ENCODE data around the gene LINGO4. TPM values are rescaled to one million over a fixed set of nuclear protein-coding genes. Genes with fewer than 3 reads are reported as not detected.

Gene LINGO4
- total RNA-seq, 1 donor from 2014 or later = 0.68 TPM

DNA sequence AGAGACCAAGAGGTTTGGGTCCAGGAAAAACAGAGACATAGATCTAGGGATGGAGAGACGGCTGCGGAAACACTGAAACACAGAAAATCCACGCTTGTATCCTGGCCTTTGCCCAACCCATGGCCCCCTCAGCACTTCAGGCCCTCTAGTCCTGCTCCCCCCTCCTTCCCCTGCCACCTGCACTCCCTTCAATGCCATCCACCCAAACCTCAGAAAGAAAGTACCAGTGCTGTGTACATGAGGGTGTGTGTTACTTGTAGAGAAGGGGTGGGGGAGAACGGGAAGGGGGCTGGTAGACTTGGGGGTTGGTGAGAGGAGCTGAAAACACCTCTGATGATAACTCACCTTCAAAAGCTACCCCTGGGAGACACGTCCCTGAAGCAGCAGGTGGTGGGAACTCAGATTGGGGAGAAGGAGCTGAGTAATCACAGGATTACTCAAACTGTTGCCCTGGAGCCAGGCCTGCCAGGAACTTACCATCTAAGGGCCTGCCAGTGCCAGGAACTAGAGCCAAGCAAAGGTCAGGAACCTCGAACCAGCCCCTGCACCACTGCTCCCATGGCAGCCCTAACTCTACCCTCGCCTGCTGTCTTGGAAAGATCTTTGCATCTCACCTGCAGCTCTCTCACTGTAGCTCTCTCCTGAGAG, 14.9 kb upstream of the LINGO4 start:
- no peak for DNase-seq (ENCODE audit: missing footprints)
- ATAC-seq = no peak
- intact Hi-C loops (cut with DNase I) = no loop called here

DNA sequence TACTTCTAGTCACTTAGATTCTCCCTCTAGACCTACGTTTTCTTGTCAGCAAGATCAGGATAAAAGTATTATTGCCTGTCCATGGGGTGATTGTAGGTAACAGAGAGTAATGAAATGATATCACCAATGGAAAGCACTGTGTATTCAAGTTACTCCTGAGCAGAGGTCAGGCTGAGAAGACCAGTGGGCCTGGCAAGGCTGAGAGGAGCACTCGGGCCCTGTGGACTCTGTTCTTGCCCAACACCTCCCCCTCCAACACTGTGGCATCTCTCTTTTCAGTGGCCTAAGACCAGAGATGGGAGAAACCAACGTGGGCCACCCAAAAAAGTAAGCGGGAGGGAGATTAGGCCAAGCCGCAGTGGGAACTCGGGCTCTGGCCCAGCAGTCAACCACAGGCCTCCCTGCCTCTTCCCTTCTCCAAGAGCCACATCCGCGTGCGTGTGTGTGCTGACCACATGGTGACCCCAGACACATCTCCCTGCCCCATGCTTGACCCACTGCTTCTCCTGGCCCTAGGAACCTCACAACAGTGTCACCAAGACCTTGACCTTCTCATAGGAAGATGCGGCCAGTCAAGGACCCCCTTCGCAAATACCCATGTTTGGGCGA, 14.1 kb upstream of the LINGO4 start:
- ATAC-seq (no peak), DNase-seq (ENCODE audit: missing footprints) (no peak)
- intact Hi-C loops (cut with DNase I) = no loop called here

DNA sequence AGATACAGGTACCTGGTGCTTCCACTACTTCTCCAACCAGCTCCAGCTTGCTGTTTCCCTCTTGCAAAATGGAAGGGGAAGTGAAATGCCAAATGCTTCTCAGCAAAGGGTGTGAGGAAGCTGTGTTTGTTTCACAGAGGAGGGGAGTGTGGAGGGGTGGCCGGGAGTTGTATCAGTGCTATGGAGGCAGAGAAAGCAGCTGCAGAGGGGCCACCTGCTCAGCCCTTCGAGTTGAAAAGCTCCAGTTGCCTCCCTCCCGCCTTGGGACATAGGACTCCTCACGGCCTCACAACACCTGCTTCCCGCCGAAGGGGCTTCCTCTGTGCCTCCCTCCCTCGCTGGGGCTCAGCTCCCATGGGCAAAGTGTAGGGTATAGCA, 12.1 kb upstream of the LINGO4 start:
- ATAC-seq (no peak), DNase-seq (ENCODE audit: missing footprints) (no peak)
- intact Hi-C loops (cut with DNase I) = no loop called here

DNA sequence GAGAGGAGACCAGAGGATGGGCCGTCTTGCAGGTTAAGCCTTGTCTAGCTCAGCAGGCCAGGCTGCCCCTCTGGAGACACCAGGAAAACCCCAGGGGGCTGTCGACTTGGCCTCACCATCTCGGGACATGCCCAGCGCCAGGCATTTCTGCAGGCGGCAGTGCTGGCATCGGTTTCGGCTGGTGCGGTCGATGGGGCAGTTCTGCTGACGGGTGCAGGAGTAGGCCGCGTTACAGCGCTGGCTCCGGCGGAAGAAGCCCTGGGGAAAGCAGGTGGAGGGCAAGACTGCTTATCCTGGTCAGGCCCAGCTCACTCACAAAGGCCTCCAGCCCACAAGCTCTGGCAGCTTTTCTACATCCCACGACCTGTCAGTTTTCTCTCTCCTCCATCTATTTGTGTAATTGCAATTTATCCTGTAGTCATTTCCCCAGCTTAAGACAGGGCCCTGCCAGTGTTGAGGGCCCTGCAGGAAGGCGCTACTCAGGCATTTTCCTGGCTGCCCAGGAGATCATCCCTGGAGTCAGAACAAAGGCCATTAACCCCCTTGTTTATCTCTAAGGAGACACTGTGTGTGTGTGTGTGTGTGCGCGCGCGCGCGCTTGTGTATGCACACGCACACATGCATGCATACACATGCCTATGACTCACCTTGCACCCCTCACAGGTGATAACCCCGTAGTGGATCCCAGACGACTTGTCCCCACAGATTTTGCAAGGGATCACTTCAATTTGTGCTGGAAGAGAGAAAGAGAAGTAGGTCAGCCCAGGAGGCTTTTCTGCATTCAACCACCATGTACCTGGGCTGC, 11.5 kb upstream of the LINGO4 start:
- DNase-seq (ENCODE audit: missing footprints) = no peak
- intact Hi-C loops (cut with DNase I) = no loop called here
- no peak for ATAC-seq

DNA sequence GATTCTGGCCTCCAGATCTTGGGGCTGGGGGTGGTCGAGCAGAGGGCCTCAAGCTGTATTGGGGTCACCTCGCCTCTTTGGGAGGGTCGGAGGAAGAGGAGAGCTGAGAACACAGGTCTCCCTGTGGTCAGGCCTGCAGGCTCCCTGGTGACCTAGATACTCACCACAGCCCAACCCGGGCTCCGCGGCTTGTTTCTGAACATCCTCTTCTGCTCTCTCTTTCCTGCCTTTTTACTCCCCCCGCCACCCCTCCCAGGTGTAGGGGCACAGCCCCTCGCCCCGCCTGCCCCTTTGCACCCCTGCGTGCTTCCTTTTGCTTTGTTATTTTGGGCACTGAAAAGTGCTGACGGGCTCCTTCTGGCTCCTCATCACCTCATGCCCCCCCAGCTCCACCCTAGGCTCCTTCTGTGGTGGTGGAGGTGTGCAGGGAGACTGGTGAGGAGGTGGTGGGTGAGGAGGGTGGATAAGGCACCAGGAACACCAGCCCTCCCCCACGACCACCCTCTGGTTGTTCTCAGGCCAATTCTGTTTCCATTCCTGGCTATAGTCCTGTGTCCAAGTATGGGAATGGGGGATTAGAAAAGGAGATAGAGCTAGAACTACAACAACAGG, 10.6 kb upstream of the LINGO4 start:
- no peak for DNase-seq (ENCODE audit: missing footprints)
- intact Hi-C loops (cut with DNase I) = no loop called here
- ATAC-seq = peak; percentile 21

DNA sequence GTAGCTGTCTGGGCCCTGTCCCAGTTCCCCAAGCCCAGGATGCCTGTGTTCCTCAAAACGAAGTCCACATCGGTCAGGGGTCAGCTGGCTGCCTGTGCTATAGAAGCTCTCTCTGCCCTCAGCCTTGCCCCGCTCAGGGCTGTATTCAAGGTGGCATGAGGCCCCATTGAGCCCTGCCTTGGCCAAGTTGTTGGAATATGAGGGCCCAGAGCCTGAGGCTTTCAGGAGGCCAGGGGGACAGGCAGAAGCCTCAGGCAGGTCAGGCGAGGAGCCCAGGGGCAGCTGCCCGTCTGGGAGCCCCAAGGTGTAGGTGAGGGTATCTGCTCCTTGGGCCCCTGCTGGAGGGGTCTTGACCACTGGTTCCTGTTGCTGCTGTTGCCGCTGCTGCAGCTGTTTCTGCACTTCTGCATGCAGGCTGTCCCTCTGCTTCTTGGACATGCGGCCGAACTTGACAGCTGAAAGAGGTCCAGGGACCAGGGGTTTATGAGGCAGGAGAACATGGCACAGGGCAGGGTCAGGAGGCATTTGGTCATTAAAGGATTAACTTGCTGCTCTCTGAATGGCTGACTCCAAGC, 9.8 kb upstream of the LINGO4 start:
- DNase-seq (ENCODE audit: missing footprints) (no peak), ATAC-seq (no peak)
- intact Hi-C loops (cut with DNase I) = no loop called here

DNA sequence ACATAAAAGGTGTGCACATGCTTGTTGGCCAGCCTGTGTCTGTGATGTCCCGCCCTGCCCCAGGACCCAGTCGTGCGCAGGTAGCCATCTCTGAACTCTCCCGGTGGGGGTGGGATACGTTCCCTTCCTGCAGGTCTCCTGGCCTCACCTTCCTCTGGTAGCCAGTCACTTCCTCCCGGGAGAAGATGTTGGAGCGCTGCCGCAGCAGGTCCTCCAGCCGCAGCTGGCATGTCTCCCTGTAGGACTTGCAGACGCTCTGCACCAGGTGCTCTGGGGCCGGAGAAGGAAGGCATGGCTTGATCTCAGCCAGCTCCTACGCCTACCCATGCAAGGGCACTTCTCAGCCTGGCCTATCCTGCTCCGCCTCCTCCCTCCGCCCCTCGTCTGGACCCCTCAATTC, 9.2 kb upstream of the LINGO4 start:
- no peak for DNase-seq (ENCODE audit: missing footprints)
- intact Hi-C loops (cut with DNase I) = no loop called here
- ATAC-seq = no peak

DNA sequence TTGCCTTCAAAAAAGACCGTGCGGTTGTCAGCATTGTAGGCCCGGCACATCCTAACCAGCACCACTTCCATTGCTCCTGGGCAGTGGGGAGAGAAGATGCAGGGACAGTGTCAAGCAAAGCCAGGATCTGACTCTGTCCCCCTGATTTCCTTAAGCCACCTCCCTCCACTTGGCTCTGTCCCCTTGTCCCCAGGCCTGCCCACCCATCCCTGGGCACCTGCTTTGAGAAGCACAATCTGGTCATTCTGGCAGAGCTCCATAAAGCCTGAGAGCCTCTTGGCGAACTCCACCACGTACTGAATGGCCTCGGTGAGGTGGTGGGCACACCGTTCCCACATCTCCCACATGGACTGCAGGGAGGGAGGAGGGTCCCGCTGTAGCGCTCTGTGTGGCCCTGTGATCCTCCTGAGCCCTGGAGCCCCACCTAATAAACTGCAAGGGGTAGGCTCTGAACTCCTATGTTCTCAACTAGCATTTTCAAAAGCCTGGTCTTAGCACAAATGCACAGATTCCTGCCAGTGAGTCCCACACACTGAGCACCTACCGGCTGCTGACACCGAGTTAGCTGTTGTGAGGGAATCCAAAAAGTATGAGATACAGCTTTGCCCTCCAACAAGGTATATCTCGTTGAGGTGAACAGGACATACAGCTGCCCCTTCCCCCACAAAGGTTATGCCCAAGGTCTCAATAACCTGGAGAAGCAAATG, 8.2 kb upstream of the LINGO4 start:
- ATAC-seq (no peak), DNase-seq (ENCODE audit: missing footprints) (no peak)
- intact Hi-C loops (cut with DNase I) = no loop called here

DNA sequence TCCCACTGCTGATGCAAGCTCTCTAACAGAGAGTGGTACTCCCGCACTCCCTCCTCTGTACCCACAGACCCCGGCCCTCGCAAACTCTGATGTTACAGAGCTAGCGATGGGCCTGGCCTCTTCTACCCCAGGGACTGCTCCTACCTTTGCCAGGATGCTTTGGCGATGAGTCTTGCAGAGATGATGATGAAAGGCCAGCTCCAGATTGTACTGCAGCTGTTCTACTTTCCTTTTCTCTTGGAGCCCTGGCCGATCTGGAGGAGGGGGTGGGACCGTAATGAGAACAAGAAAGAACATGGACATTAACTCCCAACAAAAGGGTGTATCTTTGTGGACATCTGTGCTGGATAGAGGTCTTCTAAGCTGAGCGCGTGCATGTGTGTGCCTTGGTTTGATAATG, 6.0 kb upstream of the LINGO4 start:
- intact Hi-C loops (cut with DNase I) = no loop called here
- DNase-seq (ENCODE audit: missing footprints) (no peak), ATAC-seq (no peak)

DNA sequence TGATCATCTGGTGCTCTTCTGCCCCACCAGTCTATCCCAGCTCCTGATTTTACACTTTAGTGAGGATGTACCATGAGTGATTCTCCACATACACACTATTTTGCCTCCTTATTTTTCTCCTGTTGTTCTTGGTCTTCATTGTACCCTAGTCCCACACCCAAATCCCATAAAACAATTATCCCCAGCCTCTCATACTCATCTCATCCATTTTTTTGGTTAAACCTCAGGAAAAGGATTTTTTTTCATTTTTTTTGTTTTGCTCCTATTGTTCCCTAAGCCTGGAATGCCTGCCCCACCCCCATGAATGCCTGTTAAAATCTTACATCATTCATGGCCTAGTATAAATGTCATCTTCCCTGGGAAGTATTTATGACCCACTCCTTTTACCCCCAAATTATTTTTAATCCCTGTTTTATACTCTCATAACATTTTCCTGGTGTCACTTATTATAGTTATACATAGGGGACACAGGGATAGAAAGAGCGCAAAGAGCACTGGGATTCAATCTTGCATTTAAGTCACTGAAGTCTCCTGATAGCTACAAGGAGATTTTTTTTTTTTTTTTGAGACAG, 4.9 kb upstream of the LINGO4 start:
- intact Hi-C loops (cut with DNase I) = no loop called here
- no peak for ATAC-seq

DNA sequence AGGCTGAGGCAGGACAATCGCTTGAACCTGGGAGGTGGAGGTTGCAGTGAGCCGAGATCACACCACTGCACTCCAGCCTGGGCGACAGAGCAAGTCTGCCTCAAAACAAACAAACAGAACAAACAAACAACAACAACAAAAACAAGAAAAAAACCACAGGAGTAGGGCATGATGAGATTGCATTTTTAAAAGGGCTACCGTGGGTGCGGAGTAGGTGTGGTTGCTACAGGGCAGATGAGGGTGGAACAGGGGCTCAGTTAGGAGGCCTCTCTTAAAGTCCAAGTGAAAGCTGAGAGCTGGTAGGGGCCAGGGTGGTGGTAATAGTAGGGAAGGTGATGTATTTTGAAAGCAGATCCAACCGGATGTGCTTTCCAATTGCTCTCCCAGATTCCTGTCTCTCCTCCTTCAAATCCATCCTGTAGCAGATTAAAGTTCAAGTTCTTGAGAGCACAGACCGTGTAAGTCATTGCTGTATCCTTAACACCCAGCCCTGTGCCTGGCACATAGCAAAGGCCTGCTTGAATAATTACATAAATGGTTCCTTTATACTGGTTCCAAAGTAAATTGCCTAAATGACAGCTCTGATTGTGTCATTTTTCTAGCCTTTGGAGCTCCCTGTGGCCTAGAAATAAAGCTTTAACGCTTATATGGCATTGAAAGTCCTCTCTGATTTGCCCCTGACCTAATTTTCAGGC, 4.2 kb upstream of the LINGO4 start:
- peak; percentile 74 for ATAC-seq
- DNase-seq (ENCODE audit: missing footprints) = no peak
- intact Hi-C loops (cut with DNase I) = no loop called here

More for the DNA sequence above, 4.9 kb upstream of the LINGO4 start:
- DNase-seq (ENCODE audit: missing footprints) = no peak

DNA sequence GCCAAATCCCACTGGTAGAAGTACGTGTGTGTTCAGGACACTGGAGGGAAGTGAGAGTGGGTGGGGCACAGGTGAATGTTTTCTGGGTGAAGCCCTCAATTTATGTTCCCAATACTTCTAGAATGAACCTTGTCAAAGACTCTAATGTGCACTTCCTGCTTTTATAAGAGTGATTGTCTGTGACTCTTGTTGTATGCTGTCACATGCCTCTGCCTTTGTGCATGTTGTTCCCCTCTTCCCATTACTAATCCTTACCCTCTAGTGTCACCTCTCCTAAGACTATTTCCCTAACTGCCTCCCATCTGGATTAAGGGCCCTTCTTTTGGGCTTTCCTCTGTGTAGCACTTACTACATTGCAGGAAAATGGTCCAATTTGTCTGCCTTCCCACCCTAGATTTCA, 2.5 kb upstream of the LINGO4 start:
- DNase-seq (ENCODE audit: missing footprints) (no peak), ATAC-seq (no peak)
- intact Hi-C loops (cut with DNase I) = no loop called here

DNA sequence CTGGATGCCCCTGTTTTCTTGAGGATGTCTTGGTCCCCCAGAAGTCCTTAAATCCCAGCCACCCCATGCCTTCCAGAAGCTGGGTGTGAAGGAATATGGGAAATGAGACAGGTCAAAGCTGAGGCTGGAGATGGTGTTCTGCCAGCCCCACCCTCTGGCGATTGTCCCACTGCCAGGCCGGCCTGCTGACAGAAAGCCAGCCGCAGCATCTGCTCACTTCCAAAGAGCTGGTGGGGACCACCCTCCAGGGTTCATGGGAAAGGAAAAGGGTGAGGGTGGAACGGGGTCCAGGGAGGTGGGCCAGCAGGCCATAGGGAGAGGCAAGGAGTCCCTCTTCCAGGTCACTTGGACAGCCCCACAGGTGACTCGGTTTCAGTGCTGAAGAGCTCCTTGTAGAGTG, 1.9 kb upstream of the LINGO4 start:
- intact Hi-C loops (cut with DNase I) = no loop called here
- ATAC-seq = no peak

DNA sequence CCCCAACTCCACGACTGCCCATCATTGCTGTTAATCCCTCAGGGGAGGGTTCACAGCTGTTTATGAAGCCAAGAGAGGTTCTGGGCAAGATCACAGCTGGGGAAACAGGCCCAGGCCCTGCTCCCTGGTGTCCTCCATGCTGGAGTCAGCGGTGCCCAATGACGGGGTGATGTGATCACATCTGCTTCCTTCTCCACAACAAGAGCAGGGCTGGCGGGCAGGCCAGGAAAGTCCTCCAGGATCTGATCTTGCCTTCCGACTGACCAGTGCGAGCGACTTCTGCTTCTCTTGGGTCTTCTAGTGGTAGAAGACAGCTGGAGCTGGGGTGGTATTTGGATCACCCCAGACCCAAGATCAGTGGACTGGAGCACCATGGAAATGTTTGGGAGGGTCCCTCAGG, 951 bp upstream of the LINGO4 start:
- ATAC-seq (no peak), DNase-seq (ENCODE audit: missing footprints) (no peak)
- intact Hi-C loops (cut with DNase I) = no loop called here

More for the DNA sequence above, 1.9 kb upstream of the LINGO4 start:
- no peak for DNase-seq (ENCODE audit: missing footprints)

DNA sequence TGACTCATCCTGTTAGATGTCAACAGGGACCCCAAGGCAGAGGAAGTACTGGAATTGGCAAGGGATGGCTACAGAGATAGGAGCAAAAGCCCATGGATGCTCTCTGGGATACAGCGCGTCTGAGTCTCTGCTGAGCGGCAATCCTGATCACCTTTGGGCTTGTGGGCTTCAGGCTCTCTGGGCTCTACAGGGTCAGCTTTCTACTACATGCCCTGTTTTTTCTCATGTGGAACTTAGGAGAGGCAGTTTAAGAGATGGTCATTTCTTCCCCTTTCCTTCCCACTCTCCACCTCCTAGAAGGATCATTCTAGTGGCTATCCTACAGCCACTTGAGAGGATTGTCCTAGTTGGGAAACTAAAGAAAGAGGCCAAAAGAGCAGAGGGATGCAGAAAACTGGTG, 1.3 kb downstream of the LINGO4 start:
- no peak for ATAC-seq
- no peak for DNase-seq (ENCODE audit: missing footprints)
- intact Hi-C loops (cut with DNase I) = no loop called here

DNA sequence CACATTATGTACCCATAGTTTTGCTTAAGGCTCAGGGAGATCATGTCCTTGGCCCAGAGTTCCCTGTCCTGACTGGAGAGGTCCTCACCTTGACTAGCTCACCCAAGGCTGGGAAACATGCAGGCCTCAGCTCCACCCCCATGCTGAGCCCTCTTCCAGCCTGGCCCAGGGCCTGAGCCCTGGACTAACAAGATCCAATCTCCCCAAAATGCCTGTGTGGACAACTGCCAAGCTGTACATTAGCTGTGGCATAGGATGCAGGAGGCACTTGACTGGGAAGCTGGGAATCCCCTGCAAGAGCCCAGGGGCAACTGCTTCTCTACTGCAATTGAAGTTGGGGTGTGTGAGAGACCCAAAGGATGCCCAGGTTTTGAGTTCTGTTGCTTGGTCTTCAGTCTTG, 2.1 kb downstream of the LINGO4 start:
- ATAC-seq = no peak
- intact Hi-C loops (cut with DNase I) = no loop called here
- no peak for DNase-seq (ENCODE audit: missing footprints)

DNA sequence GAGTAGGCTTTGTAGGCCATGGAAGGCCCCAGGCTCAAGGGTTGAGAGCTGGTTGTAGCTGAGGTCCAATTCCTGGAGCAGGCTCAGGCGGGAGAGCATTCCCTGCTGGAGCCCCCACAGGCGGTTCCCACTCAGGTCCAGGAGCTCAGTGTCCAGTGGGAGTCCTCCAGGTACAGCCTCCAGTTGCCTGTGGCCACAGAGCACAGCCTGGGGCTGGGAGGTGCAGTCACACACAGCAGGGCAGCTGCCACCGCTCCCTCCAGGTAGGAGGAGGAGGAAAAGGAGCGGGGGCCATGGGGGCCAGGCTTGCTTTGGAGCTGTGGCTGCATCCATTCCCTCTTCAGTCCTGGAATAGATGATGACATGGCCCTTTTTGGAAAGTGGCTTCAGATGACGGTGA, 2.8 kb downstream of the LINGO4 start:
- DNase-seq (ENCODE audit: missing footprints) (no peak), ATAC-seq (no peak)
- intact Hi-C loops (cut with DNase I) = no loop called here

DNA sequence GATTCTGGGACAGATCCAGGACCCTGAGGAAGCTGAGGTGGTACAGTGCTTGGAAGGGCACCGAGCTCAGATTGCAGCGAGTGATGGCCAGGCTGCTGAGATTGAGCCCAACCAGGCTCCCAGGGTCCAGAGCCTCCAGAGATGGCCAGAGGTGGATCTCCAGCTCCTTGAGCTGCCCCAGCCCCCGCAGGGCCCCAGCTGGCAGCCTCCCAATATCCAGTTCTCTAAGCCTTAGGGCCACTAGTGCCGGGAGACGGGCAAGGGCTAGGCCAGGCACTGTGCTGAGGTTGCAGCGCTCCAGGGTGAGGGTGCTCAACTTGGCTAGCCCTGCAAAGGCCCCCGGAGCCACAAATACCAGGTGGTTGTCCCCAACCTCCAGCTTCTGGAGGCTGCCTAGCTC, 3.4 kb downstream of the LINGO4 start:
- intact Hi-C loops (cut with DNase I) = no loop called here
- ATAC-seq (no peak), DNase-seq (ENCODE audit: missing footprints) (no peak)

Measured in Right ventricle myocardium inferior (tissue), 1 donor.